Amygdala (tissue), 56 donors: Measurements from ENCODE around the gene MYRIP.

ENCODE experiments used
- DNase-seq, 56 donors: peaks; one replicate each; lab custom pipeline; 2025; lab: John Stamatoyannopoulos, UW

Gene MYRIP

GRCh38 chr3:39961230-39961629, 151.8 kb downstream of the MYRIP start:
- DNase-seq = no peak

GRCh38 chr3:39962581-39962980, 153.2 kb downstream of the MYRIP start:
- DNase-seq = peak in 1 of 56 donors; percentile 15

- no peak for DNase-seq
Measured at GRCh38 chr3:39965461-39965860, 156.1 kb downstream of the MYRIP start.

GRCh38 chr3:39965997-39966396, 156.6 kb downstream of the MYRIP start:
- no peak for DNase-seq

- no peak for DNase-seq
Measured at GRCh38 chr3:39970982-39971381, 161.6 kb downstream of the MYRIP start.

- no peak for DNase-seq
Measured at GRCh38 chr3:39971559-39972031, 162.2 kb downstream of the MYRIP start.

- DNase-seq = no peak
Measured at GRCh38 chr3:39972508-39972907, 163.1 kb downstream of the MYRIP start.

GRCh38 chr3:39977058-39977794, 167.8 kb downstream of the MYRIP start:
- no peak for DNase-seq

GRCh38 chr3:39978308-39978707, 168.9 kb downstream of the MYRIP start:
- no peak for DNase-seq

- DNase-seq = no peak
Measured at GRCh38 chr3:39980058-39980457, 170.6 kb downstream of the MYRIP start.

GRCh38 chr3:39980781-39981180, 171.4 kb downstream of the MYRIP start:
- DNase-seq = no peak

- peak in 1 of 56 donors; percentile 3 for DNase-seq
Measured at GRCh38 chr3:39981547-39982184, 172.3 kb downstream of the MYRIP start.

- DNase-seq = no peak
Measured at GRCh38 chr3:39982665-39983357, 173.4 kb downstream of the MYRIP start.

GRCh38 chr3:39989746-39990145, 180.3 kb downstream of the MYRIP start:
- no peak for DNase-seq

GRCh38 chr3:39990532-39990931, 181.1 kb downstream of the MYRIP start:
- DNase-seq = no peak

GRCh38 chr3:40008796-40009195, 199.4 kb downstream of the MYRIP start:
- no peak for DNase-seq

GRCh38 chr3:40009991-40010390, 200.6 kb downstream of the MYRIP start:
- DNase-seq = peak in 14 of 56 donors; percentile 1 to 27 (median 12)

- DNase-seq = no peak
Measured at GRCh38 chr3:40012381-40012780, 203.0 kb downstream of the MYRIP start.

- no peak for DNase-seq
Measured at GRCh38 chr3:40016391-40016790, 207.0 kb downstream of the MYRIP start.

GRCh38 chr3:40018369-40018768, 209.0 kb downstream of the MYRIP start:
- no peak for DNase-seq

GRCh38 chr3:40019376-40019775, 210.0 kb downstream of the MYRIP start:
- peak in 1 of 56 donors; percentile 3 for DNase-seq
